DMS79 (cell line): ENCODE measurements around the gene LPP.

ENCODE experiments used
- DNase-seq: peaks from one replicate; lab custom pipeline; 2025; lab: John Stamatoyannopoulos, UW

LPP gene

GRCh38 chr3:188756241-188756640 is 602.3 kb downstream of the LPP start:
- DNase-seq = no peak

- DNase-seq = no peak
Observed at GRCh38 chr3:188759336-188760005, 605.5 kb downstream of the LPP start.

GRCh38 chr3:188760408-188760807 is 606.5 kb downstream of the LPP start:
- peak; percentile 33 for DNase-seq

GRCh38 chr3:188761439-188761838 is 607.5 kb downstream of the LPP start:
- no peak for DNase-seq

GRCh38 chr3:188761964-188762363 is 608.0 kb downstream of the LPP start:
- no peak for DNase-seq

- DNase-seq = no peak
Observed at GRCh38 chr3:188764609-188765008, 610.7 kb downstream of the LPP start.

- DNase-seq = peak; percentile 54
Observed at GRCh38 chr3:188769831-188770230, 615.9 kb downstream of the LPP start.

- peak; percentile 69 for DNase-seq
Observed at GRCh38 chr3:188772886-188773285, 618.9 kb downstream of the LPP start.

- no peak for DNase-seq
Observed at GRCh38 chr3:188775412-188775811, 621.5 kb downstream of the LPP start.

- DNase-seq = no peak
Observed at GRCh38 chr3:188776447-188776846, 622.5 kb downstream of the LPP start.

GRCh38 chr3:188778091-188778852 is 624.3 kb downstream of the LPP start:
- DNase-seq = no peak

- no peak for DNase-seq
Observed at GRCh38 chr3:188779281-188779980, 625.5 kb downstream of the LPP start.

- no peak for DNase-seq
Observed at GRCh38 chr3:188780193-188781147, 626.5 kb downstream of the LPP start.

- no peak for DNase-seq
Observed at GRCh38 chr3:188782613-188783124, 628.7 kb downstream of the LPP start.

GRCh38 chr3:188786424-188786823 is 632.5 kb downstream of the LPP start:
- DNase-seq = no peak

GRCh38 chr3:188788621-188789081 is 634.7 kb downstream of the LPP start:
- no peak for DNase-seq

- DNase-seq = no peak
Observed at GRCh38 chr3:188789251-188789650, 635.3 kb downstream of the LPP start.

GRCh38 chr3:188791311-188791710 is 637.4 kb downstream of the LPP start:
- DNase-seq = no peak

- DNase-seq = no peak
Observed at GRCh38 chr3:188792793-188793192, 638.8 kb downstream of the LPP start.

GRCh38 chr3:188796122-188796631 is 642.2 kb downstream of the LPP start:
- DNase-seq = no peak

GRCh38 chr3:188797045-188797444 is 643.1 kb downstream of the LPP start:
- no peak for DNase-seq
